ENCODE results near the gene UGT1A5.
"Not testable (repeated sequence)": the region's sequence is repeated elsewhere in the genome, so short reads cannot be mapped to it uniquely, and the experiment has no call there.

The UGT1A5 gene

GRCh38 chr2:233698740-233699139, 14.0 kb upstream of the UGT1A5 start:
- no peak for DNase-seq

- DNase-seq: no peak
Measured at GRCh38 chr2:233699424-233700027, 13.2 kb upstream of the UGT1A5 start.

GRCh38 chr2:233700028-233700635, 12.6 kb upstream of the UGT1A5 start:
- no peak for DNase-seq

- DNase-seq: not testable (repeated sequence)
Measured at GRCh38 chr2:233700842-233701241, 11.9 kb upstream of the UGT1A5 start.

GRCh38 chr2:233702238-233702637, 10.5 kb upstream of the UGT1A5 start:
- no peak for DNase-seq

- DNase-seq: no peak
Measured at GRCh38 chr2:233705911-233706506, 6.7 kb upstream of the UGT1A5 start.

- no peak for DNase-seq
Measured at GRCh38 chr2:233706720-233707119, 6.0 kb upstream of the UGT1A5 start.

GRCh38 chr2:233707940-233708644, 4.6 kb upstream of the UGT1A5 start:
- no peak for DNase-seq

- no peak for DNase-seq
Measured at GRCh38 chr2:233708942-233709341, 3.8 kb upstream of the UGT1A5 start.

- DNase-seq: peak; percentile 63
Measured at GRCh38 chr2:233711312-233712008, 1.2 kb upstream of the UGT1A5 start.

GRCh38 chr2:233713262-233713615, 532 bp downstream of the UGT1A5 start:
- no peak for DNase-seq

- DNase-seq: no peak
Measured at GRCh38 chr2:233714121-233714520, 1.4 kb downstream of the UGT1A5 start.

GRCh38 chr2:233718552-233718951, 5.8 kb downstream of the UGT1A5 start, which contains the start of gene UGT1A4:
Gene UGT1A4 (plus strand): TSS chr2:233718736. CDS start chr2:233718821, 85 bp downstream.
- DNase-seq: no peak

GRCh38 chr2:233728723-233729301, 16.1 kb downstream of the UGT1A5 start, which contains the start of gene UGT1A3:
Gene UGT1A3 (plus strand): TSS chr2:233729042. CDS start chr2:233729127, 85 bp downstream.
- DNase-seq: no peak

- not testable (repeated sequence) for DNase-seq
Measured at GRCh38 chr2:233736868-233737653, 24.4 kb downstream of the UGT1A5 start.

GRCh38 chr2:233740870-233741269, 28.2 kb downstream of the UGT1A5 start:
- DNase-seq: no peak

GRCh38 chr2:233743464-233744259, 31.0 kb downstream of the UGT1A5 start:
- no peak for DNase-seq

GRCh38 chr2:233745073-233745755, 32.5 kb downstream of the UGT1A5 start:
- no peak for DNase-seq

- DNase-seq: not testable (repeated sequence)
Measured at GRCh38 chr2:233745838-233746237, 33.1 kb downstream of the UGT1A5 start.

All from NCI-H774 (cell line).